GM12864 (cell line): Measurements from ENCODE around the gene SH2D3C.

Experiments used
- DNase-seq: peaks from one replicate; pipeline ENCODE4 v3.0.0-alpha.2; 2011; ENCODE audit warnings: low read depth
- H3K4me3 ChIP-seq: 2 replicates; pipeline ENCODE4 v1.5.1; 2011; ENCODE audit warnings: mild to moderate bottlenecking, low read depth, low read length, control low read depth
- CTCF ChIP-seq: IDR thresholded peaks from 2 replicates; pipeline ENCODE4 v1.5.1; 2011; ENCODE audit warnings: low read depth, mild to moderate bottlenecking, moderate library complexity, low read length, control low read depth, inconsistent platforms; ENCODE audit errors: missing control alignments

SH2D3C gene

DNA sequence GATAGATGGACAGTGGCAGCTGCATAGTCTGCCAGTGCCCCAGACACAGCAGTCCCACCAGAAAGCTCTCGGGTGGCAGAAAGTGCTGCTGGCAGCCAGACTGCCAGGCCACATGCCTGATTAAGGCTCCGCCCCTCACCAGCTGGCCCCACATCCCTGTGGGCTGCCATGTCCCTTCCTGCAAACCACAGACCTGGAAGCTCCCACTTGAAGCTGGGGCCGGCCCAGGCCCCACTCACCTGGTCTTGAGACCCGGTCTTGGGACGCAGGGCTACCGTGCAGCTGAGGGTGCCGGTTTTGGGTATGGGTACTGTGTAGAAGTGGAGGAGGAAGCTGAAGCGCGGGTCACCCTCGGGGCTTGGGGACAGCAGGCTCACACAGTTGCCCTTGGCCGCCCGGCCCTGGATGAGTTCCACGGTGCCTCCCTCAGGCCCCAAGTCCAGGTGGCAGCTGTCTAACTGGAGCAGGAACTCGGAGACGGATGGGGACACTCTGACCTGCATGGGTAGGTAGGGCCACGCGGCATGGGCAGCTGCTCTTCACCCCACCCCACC, 39.5 kb upstream of the SH2D3C start:
- H3K4me3 ChIP-seq: no peak overlapping the region
- no peak for TF ChIP-seq CTCF
- DNase-seq: no peak

- no peak for DNase-seq
- no peak for TF ChIP-seq CTCF
- H3K4me3 ChIP-seq: no peak overlapping the region
These were observed 38.3 kb upstream of the SH2D3C start for GRCh38 chr9:127816728-127817127.

GRCh38 chr9:127816362-127816725, 37.9 kb upstream of the SH2D3C start:
- no peak for TF ChIP-seq CTCF
- no peak for DNase-seq
- no peak overlapping the region for H3K4me3 ChIP-seq

DNA sequence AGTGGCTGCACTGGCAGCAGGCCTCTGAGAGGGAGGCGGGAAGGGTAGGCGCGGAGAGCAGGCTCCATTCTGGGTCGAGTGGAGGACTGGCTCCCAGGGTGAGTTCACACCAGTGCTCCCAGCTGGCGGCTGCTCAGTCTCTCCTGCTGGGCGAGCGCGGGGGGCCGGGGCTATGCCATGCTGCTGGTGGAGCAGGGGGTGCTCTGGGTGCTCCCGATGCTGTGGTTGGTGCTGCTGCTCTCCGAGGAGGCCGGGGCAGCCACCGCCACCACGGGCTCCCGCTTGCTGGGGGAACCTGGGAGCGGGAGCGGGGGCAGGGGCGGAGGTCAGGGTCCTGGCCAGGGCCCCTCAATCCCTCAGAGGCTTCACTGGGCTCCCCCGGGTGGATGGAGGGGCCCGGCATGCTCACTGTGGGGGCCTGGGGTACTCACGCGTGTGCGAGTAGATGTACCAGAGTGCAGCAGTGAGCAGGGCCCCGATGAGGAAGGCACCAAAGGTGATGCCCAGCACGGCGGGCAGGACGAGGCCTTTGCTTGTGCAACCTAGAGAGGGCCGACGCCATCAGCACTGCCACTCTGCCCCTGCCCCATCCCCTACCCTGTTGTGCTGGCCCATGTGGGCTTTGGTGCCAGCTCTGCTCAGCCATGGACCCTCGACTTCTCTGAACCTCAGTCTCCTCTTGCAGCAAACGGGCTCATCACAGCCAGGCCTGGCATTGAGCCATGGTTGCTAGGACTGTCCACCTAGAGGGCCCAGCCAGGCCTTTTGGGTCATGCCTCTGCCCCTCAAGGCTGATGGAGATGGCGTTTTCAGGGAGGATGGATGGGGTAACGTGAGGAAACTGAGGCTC, 37.3 kb upstream of the SH2D3C start:
- DNase-seq: no peak
- H3K4me3 ChIP-seq: no peak overlapping the region
- no peak for TF ChIP-seq CTCF

- no peak overlapping the region for H3K4me3 ChIP-seq
- no peak for DNase-seq
- TF ChIP-seq CTCF: no peak
These were observed 36.4 kb upstream of the SH2D3C start for GRCh38 chr9:127814619-127815511.

- no peak for DNase-seq
- no peak for TF ChIP-seq CTCF
These were observed 35.3 kb upstream of the SH2D3C start for GRCh38 chr9:127813686-127814226.

More at GRCh38 chr9:127813686-127814226, 35.3 kb upstream of the SH2D3C start:
- no peak overlapping the region for H3K4me3 ChIP-seq
